GM18873 (cell line): Measurements from ENCODE around the gene RFNG.
A peak's percentile ranks its signal among the peaks of the same experiment; 100 is the strongest.

Experiments
- ATAC-seq: cut with Tn5 transposase; IDR thresholded peaks from one replicate; pipeline ENCODE4 v1.9.1; 2021; ENCODE audit warnings: mild to moderate bottlenecking, moderate library complexity, moderate number of reproducible peaks; ENCODE audit not compliant: unreplicated experiment, low FRiP score

RFNG gene, protein sequence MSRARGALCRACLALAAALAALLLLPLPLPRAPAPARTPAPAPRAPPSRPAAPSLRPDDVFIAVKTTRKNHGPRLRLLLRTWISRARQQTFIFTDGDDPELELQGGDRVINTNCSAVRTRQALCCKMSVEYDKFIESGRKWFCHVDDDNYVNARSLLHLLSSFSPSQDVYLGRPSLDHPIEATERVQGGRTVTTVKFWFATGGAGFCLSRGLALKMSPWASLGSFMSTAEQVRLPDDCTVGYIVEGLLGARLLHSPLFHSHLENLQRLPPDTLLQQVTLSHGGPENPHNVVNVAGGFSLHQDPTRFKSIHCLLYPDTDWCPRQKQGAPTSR

DNA sequence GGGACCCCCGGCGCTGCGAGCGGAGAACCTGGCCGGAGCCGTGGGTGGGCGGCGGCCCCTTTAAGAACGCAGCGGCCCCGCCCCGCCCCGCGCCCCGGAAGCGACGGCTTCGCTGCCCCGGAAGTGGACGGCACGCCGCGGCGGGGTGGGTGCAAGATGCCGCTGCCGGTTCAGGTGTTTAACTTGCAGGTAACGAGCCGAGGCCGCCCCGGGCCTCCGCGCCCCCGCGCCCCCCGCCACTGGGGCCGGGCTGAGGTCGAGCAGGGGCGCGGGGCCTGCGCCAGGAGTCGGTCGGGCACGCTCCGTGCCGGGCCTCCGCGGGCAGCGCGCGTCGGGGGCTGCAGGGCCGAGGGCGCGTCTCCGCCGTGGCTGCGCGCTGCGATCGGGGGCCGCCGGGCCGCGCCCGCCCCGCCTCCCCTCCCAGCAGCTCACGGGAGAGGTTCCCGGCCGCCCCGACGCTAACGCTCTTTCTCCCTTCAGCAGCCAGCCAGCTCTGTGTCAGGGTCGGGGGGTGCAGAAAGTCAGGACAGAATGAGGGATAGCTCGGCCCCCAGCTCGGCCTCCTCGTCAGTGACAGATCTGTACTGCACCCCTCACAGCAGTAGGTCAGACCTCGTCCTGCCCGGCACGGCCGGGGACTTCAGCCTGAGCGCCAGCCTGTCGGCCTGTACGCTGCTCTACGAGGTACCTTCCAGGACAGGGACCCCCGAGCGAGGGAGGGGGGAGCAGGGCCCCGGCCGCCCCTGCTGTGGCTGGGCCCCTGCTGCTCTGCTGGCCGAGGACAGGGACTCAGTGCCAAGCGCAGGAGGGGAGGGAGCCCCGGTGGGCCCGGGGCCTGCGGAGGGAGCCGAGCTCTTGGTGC is at the start of gene RFNG, which contains the start of gene GPS1:
Gene RFNG, minus strand, starts transcription at position 36 of the 862 bp plus-strand sequence. CDS start 45 bp downstream, outside the sequence.
Gene GPS1, plus strand, starts transcription at position 123 of the 862 bp plus-strand sequence. Its CDS starts 34 bp downstream, at position 157.
- ATAC-seq = no peak

DNA sequence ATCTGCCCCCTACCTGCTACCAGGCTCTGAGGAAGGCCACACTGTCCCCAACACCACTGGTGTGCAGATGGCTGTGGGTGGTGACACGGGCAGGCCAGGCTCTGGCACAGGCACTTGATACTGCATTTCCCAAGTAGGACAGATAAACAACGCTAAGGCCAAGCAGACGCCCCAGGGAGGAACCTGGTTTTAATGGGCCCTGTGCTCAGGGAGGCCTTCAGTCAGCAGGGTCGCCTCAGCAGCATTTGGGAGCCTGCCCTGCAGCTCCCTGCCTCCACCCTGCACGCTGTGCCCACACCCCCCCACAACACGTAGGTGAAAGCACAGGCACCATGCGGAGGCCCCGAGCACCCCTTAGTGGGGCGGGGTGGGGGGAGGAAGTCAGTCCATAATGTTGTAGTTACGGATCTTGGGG is 49.7 kb upstream of the RFNG start:
- ATAC-seq = no peak

DNA sequence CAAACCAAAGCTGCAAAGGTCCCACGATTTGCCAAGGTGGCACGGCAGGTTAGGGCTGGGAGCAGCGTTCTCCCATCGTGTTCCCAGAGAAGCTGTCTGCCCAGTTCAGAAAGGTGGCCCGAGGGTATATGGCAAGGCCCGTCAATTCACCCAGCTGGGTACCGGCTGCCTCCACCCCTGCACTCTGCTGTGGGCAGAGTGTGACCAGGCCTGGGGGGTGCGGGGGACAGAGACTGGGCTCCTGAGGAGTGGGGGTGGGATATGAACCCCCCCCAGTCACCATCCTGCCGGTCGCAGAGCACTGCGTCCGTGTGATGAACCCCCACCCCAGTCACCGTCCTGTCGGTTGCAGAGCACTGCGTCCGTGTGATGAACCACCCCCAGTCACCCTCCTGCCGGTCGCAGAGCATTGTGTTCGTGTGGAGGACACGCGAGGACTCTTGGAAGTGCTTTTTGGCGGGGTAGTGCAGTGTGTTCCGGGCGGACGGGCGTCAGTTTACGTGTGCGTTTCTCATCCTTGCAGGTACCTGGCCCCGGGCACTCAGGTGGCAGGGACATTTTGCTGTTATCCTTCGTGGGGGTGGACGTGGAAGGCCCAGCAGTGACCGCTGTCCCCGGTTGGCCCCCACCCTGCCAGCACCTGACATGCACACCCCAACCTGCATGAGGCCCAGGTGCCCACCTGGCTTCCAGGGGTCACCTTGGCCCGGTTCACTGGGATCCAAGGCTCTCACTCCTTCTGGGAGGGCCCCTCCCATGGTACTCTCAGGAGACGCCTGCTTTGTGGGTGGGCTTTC is 49.1 kb upstream of the RFNG start:
- no peak for ATAC-seq

DNA sequence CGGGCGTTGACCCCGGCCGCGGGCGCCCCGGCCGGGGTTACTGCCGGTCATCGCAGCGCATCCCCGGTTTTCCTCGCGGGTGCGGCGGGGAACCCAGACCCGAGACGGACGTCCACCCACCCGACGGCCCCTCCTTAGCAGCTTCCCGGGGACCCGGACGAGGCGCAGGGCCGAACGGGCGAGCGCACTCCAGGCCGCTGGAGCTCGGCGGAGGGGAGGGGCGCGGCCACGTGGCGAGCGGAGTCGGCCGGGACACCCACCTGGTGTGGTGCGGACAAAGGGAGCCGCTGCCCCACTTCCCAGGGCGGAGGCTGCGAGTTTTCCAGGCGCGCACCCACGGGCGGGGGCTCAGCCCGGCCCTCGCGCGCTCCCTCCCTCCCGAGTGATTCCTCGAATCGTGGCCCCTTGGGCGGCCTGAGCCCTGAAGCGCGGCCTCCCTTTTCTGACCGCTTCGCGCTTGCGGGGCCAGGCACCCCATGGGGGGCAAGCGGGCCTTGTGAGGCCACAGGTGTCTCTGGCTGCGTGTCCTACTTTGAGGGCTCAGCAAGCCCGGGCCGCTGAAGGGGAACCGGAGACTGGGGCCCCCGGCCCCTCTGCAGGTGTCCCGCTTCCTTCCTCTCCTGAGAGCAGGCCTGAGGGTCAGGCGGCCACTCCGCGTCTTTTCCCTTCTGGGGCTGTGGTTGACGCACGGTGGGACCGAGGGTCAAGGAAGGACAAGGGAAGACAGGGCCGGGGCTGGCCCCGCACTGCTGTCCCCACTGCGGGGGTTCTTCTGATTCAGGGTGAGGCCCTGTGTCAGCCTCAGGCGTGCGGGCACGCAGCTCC is 47.5 kb upstream of the RFNG start:
- ATAC-seq = no peak

DNA sequence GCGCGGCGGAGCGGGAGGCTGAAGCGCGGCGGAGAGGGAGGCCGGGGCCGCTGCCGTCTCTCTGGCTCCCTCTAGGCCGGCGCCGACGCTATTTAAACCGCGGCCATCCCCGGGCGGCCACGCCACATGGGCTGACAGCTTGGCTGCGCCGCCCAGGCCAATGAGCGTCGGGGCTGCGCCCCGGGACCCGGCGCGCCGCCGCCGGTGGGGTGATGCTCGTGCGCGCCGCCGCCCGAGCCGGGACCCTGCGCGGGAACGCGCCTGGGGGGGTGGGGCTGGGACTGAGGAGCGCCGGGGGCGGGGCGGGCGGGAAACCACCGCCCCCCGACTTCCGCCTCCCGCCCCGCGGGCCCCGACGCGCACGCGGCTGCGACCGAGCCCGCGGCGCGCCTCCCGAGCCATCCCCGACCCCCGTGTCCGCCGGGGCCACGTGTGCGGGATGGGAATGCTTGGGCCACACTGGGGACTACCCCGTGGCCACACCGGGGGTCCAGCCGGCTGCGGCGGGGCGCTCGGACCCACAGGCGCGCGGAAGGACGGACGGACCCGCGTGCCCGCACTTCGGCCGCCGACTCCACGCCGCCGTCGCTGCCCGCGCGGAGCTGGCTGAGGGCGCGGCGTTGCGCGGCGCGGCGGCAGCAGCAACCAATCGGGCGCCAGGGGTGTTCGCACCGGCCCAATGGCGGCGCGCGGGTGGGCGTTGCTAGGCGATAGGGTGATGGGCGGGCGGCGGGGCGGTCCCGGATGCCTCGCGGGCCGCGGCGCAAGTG is 46.7 kb upstream of the RFNG start, which contains the start of gene FASN:
Gene FASN, minus strand, starts transcription at position 68 of the 770 bp plus-strand sequence. CDS start 1,791 bp downstream, outside the sequence.
- ATAC-seq = peak; percentile 55

DNA sequence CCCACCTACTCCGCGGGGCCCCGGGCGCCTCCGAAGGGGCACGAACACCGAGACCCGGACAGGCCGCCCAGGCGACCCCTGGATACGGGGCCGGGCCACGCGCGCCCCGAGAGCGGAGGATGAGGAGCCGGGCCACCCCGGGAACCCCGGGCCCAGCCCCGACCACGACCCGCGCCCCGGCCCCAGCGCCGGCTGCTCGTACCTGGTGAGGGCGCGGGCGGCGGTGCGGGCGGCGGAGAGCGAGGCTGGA is 46.2 kb upstream of the RFNG start:
- no peak for ATAC-seq

DNA sequence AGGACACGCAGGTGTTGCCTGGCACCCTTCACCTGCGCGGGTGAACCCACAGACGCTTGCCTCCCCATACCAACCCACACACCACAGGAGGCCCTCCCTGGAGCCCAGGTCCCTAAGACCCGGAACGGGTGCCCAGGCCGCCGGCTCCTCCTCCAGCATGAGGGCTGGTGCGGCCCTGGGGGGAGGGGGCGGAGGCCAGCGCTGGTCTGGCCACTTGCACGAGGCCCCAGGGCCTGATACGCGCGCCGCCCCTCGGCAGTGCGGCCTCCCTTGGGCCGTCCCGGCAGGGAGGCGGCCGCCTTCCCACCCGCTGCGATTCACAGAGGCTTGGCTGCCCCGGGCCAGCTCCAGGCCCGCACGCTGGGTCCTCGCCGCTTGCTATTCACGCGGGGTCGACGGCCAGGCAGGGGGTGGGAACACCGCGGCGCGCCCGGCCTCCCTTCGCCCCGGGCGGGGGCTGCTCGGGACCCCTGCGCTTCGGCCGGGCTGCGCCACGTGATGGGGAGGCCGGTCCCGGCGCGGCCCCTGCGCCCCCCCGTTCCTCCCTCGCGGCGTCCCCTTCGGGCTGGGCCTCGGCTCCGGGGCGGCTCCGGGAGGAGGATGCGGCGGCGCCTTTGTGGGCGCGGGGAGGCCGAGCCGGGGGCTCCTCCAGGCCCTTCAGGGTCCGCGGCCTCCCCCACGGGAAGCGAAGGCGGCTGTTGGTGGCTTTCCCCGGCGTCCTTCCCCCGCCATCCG is 45.7 kb upstream of the RFNG start:
- ATAC-seq = no peak

DNA sequence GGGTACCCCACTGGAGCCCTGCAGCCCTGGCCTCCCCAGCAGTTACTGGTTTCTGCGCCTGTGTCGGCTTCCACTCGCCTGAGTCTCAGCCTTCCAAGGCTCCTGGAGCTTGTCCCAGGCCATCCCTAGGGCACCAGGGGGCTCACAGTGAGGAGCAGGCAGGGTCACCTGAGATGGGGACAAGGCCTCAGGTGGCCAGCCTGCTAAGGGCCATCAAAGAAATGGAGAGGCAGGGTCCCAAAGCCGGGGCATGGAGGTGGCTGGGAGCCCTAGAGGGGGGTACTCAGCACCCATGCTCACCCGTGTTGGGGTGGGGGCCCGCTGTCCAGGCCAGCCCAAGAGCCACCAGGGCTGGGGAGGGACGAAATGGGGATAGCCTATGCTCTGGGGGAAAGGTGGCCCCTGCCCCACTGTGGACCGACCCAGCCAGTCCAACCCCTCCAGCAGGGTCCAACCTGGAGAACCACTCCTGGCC is 45.1 kb upstream of the RFNG start:
- no peak for ATAC-seq

DNA sequence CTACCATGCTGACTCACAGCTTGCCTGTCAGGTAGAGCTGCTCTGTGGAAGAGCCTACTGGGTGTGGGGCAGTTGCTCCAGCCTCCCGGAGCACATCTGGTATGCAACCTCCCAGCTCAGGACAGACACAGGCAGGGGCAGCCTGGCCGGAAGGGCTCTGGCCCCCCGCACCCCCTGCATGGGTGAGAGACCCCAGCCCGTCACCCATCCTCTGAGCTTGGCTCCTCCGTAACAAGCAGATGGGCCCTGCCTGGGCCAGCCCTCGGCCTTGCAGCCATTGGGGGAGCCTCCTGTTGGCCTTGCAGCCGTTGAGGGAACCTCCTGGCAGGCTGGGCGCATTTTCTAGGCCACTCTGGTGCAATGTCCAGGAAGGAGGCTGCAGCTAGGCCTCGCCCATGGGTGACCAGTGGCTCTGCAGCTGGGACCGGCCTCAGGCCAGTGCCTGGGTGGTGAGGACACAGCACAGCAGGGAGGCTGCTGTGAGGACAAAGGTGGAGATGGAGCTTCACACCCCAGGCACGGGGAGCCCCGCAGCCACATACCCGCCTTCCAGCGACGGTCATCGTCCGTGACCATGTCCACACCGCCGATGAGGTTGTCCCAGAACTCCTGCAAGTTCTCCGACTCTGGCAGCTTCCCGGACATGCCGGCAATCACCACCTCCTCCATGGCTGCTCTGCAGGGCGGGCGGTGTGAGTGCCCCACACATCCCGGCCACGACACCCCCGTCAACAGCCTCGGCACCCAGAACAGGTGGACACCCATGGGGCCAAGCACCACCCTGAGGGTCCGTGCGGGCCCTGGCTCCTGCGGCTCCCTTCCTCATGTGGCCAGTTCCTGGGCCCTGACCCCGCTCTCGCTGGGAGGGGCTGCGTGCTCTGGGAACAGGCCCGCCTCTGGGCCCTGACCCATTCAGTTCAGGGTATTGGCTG is 44.4 kb upstream of the RFNG start:
- ATAC-seq = no peak

DNA sequence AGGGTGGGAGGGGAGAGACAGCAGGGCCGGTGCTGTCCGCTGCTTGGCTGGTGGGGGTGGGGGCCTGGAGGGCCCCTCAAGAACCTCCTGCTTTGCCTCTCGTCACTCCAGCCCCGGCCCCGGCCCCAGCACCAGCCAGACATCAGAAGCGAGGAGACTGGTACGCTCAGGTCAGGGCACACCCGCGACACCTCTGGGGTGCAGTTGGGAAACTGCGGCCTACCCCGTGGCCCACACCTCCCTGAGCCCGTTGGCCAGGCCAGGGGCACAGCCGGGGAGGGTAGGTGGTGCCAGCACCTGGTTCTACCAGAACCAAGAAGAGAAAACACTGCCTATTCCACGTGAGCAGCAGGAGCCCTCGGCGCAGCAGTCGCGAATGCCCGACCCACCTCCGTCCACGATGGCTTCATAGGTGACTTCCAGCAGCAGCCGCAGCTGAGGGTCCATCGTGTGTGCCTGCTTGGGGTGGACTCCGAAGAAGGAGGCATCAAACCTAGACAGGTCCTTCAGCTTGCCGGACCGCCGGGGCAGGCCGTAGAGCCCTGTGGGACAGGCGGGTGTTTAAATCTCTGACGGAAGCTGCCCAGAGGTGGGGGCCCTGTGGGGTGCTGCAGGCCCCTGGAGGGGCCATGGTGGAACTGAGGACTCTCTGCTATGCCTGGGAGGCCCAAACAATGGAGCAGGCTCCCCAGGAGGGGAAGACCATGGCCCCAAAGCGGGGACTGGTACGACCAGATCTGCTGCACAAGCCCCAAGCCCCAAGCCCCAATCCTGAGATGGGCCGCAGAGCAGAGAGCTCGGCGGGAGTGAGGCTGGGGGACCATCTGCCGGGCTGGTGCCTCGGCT is 43.5 kb upstream of the RFNG start:
- no peak for ATAC-seq

DNA sequence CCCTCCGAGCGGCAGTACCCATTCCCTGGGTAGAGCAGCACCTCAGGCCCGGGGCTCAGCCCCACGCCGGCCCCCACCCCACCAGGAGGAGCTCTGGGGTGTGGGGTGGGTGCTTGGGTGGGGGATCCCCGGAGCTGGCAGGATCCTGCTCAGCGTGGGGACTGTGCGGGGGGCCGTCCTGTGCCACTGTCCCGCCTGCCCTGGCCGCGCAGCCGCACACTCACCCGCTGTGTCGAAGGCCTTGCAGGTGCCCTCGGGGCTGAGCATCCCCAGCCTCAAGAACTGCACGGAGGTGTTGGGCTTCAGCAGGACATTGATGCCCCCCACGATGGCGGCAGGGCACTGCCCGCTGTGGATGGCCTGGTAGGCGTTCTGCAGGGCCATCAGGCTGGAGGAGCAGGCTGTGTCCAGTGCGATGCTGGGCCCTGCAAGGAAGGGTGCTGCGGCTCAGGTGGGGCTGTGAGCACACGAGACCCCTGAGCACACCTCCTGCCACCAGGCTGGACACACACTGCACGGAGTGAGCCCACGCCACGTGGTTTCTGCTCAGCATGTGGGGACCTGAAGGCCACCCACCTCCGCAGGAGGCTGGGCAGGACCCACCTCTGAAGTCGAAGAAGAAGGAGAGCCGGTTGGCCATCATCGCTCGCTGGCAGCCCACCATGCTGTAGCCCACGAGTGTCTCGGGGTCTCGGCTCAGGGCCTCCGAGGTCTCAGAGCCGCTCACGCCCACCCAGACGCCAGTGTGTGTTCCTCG is 41.6 kb upstream of the RFNG start:
- no peak for ATAC-seq

DNA sequence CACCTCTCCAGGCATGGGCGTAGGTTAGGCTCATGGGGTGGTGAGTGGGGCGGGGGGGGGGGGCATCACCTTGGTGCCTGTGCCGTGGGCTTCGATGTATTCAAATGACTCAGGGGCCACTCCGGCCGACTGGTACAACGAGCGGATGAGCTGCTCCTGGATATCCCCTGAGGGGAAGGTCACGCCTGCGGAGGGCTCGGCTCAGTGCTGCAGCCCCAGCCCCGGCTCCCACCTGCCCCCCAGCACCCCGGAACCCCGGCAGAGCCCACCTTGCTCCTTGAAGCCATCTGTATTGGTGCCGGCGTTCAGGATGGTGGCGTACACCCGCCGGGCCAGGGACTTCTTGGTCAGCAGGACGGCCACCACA is 41.0 kb upstream of the RFNG start:
- ATAC-seq = no peak

DNA sequence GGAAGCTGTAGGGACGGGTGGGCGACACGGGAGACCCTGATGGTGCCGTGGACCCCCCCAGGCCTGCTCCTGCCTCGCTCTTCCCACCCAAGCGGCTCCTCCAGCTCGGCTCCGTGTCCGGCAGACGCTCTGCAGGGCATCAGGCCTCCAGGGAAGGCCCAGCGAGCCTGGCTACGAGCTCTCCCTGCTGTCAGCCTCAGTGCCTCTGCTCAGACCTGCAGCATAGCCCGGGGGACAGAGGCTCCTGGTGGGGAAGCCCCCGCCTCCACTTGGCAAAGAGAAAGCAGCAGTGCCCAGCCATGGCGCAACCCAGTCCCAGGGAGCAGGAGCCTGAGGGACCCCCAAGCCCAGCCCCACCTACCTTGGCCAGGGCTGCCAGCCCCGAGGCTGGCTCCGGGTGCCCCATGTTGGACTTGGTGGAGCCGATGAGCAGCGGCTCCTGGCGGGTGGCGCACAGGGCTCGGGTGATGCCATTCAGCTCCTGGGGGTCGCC is 40.5 kb upstream of the RFNG start:
- ATAC-seq = no peak

DNA sequence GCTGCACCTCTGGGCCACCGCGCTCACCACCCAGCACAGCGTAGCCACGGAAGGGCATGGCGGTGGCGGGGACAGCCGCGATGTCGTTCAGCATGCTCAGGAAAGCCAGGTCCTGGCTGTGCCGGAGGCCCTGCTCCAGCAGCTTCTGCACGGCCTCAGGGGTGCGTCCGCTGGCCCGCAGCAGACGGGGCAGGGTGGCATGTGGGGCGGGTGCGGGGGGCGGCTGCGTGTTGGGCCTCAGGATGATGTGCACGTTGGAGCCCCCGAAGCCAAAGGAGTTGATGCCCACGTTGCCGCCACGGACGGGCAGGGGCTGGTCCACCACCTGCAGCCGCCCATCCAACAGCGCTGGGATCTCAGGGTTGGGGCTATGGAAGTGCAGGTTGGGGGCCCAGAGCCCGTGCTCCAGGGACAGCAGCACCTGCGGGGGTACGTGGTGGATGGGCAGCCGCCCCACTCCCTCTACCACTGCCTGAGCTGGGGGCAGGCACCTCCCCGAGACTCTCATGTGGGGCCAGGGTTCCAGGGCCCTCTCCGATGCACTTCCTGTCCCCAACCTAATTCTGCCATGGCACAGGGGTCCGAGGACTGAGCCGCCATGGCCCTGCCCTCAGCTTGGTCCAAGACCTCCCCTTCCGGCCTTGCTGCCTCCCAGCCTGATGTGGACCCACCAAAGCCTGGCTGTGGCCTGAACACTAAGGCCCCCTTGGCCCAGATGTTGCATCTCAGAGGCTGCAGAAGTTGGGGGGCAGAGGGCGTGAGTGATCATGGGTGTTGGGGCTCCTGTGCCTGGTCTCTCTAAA is 39.9 kb upstream of the RFNG start:
- no peak for ATAC-seq
